Measurements from ENCODE around the gene TENM3.
"Not testable (repeated sequence)": the region's sequence is repeated elsewhere in the genome, so short reads cannot be mapped to it uniquely, and the experiment has no call there.

TENM3 gene

GRCh38 chr4:182243204-182243603 is at the start of gene TENM3:
TSS of gene TENM3 (plus strand) at chr4:182243402. CDS start at chr4:182324021, 80,619 bp downstream.
- not testable (repeated sequence) for DNase-seq

- DNase-seq = no peak
Measured at GRCh38 chr4:182194091-182194824, 48.9 kb upstream of the TENM3 start.

DNA sequence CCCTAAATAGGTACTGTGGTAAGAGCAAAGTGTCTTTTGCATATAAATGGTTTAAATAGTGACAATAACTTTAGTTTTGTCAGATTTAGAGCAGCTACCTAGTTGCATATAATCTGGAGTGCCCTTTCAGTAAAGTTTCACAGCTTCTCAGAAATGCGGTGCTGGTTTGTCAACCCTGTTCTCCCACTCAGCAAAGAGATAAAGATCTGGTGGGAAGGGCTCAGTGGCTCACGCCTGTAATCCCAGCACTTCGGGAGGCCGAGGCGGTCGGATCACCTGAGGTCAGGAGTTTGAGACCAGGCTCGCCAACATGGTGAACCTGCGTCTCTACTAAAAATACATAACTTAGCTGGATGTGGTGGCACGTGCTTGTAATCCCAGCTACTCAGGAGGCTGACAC is 45.6 kb upstream of the TENM3 start:
- DNase-seq = no peak

GRCh38 chr4:182201871-182202270 is 41.3 kb upstream of the TENM3 start:
- DNase-seq = no peak

GRCh38 chr4:182202650-182203049 is 40.6 kb upstream of the TENM3 start:
- DNase-seq = no peak

GRCh38 chr4:182203872-182204411 is 39.3 kb upstream of the TENM3 start:
- no peak for DNase-seq

DNA sequence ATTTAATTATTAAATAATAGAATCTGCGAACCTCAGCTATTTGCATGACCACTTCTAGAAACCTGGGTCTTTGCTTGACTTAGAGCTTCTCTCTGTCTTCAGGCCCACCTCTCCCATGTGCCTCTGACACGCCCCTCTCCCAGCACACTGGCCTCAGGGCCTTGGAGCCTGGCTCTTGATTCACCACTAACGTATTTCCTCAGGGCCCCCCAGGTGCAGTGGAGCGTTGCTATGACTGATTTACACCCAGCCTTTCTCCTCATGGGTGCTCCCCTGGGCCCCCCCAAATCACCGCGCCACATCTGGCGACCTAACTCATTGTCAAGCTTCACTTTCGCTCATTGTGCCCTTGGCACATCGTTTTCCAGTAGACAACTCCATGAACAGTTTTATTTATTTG is 37.9 kb upstream of the TENM3 start:
- DNase-seq = no peak

DNA sequence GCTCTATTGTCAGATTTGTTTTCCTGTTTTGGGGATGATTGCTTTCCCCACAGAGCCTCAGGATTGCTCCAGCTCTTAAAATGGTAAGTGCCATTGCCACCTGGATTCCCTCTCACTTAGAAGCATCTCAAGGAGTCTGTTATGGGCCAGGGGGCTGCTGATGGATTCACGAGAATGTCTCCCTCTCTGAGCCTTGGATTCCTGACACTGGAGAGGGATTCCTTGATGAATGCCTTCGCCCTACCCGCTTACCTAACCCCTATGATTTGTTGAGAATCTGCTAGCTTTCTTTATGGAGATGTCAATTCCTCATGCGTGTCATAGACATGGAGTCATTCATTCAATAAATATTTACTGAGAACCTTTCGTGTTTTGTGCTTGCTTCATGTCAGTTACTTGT is 36.9 kb upstream of the TENM3 start:
- DNase-seq = no peak

GRCh38 chr4:182206916-182207315 is 36.3 kb upstream of the TENM3 start:
- no peak for DNase-seq

- no peak for DNase-seq
Measured at GRCh38 chr4:182207830-182208396, 35.3 kb upstream of the TENM3 start.

DNA sequence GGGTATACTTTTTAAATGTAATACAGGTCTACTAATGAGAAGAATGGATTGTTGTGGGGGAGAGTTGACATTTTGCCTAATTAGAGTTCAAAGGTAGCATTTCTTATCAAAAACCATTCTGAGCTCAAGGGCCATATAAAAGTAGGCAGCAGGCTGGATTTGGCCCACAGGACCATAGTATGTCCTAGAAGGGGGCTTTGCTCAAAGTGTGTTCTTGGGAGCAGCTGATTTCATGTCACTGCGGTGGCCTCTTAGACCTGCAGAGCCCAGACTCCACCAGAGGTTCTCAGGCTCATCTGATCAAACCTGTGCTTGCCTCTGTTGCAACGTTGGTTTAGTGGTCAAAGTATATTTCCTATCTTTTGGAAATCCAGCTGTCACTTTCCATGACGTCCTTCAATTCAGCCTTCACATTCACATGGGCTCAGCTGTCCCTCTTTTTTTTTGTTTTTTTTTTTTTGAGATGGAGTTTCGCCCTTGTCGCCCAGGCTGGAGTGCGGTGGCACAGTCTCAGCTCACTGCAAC is 34.6 kb upstream of the TENM3 start:
- no peak for DNase-seq

DNA sequence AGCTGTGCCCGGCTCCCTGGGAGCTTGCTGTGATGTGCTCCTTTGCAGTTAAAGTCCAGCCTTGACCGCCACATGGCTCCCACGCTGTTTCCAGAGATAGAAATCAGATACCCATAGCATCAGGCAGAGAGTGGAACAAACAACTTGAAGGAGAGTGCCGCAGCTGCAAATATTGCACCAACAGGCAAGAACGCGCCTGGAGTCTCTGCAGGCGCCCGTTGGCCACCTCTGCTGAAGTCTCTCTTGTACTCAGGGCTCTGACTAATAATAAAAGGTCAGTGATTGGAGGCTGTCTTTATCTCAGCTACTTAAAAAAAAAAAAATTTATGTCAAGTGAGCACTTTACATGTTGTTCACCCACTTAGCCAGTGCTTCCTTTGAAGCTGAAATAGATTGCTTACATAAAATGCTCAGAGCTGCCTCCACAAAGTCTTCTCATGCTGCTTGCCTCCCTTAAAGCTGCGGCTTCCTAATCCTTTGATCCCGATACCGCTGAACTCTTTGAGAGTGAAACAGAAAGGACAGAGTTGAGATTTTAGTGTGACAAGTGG is 30.9 kb upstream of the TENM3 start:
- no peak for DNase-seq

- no peak for DNase-seq
Measured at GRCh38 chr4:182213004-182213403, 30.2 kb upstream of the TENM3 start.

GRCh38 chr4:182215148-182215547 is 28.1 kb upstream of the TENM3 start:
- no peak for DNase-seq

DNA sequence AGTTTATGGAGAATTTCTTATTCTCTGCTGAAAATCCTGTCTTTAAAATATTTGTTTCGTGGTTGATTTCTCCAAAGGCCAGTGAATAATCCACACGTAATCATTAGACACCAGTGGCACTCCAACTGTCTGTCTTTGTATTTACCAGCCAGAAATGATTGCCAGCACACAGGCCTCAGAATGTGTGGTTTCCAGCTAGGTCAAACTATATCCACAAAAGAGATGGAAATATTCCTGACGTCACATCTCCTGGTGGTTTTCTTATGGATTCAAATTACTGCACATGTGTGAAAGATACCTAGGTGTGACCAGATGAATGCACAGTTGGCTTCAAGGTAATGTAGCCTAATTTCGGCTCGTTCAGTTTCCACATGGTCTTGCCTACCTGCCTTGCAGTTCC is 27.2 kb upstream of the TENM3 start:
- no peak for DNase-seq

DNA sequence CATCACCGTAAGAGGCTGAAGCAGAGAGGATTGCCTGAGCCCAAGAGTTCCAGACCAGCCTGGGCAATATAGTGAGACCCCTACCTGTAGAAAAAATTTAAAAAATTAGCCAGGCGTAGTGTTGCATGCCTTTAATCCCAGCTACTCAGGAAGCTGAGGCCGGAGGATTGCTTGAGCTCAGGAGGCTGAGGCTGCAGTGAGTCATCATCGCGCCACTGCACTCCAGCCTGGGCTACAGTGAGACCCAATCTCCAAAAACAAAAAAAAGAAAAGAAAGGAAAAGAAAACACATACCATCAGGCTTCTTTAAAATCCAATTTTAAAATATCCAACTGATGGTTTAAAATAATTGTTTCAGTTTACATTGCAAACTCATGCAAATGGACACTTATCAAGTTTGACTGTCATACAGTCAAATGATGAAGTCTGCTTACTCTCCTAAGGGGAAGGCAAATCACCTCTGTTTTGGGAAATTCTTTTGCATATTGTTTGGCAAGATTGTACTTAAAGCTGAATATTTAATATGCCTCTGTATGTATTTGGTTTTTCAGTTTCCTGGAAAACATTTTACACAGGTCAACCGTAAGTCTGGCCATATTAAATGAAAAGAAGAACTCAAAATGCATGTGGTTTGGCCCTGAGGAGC is 23.7 kb upstream of the TENM3 start:
- peak; percentile 34 for DNase-seq

DNA sequence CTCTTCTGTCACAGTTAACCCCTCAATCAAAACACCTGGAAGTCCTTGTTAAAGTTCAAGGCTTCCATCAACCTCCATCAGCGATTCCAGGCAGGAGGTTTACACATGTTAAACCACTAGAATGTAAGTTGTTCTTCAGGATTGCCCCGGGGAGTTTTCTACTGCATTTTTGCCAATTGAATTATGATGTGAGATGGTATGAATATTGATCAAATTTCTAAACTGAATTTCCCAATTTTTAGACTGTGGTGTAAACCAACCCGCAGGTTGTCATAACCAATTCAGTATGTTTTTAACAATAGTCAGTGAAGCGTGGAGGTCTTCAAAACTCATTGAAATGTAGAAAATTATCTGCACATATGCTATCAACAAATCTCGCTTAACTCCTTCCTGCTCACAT is 21.2 kb upstream of the TENM3 start:
- no peak for DNase-seq

DNA sequence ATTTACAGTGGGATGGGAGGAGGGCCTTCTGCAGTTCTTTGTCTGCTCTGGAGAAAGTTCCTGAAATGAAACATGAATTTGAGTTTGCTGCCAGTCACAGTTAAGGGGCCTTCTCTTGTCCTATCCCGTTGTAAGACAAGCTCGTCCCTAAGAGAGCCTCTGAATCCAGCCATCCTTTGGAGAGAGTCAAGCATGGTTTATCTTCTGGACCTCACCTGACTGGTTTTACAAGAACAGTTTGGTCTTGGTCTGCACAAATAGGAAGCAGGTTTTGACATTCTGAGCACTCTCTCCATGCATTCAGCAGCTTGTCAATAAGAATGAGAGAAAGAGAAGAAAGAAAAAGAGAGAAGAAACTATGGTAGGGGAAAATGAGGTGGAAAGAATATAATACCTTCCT is 20.4 kb upstream of the TENM3 start:
- no peak for DNase-seq

DNA sequence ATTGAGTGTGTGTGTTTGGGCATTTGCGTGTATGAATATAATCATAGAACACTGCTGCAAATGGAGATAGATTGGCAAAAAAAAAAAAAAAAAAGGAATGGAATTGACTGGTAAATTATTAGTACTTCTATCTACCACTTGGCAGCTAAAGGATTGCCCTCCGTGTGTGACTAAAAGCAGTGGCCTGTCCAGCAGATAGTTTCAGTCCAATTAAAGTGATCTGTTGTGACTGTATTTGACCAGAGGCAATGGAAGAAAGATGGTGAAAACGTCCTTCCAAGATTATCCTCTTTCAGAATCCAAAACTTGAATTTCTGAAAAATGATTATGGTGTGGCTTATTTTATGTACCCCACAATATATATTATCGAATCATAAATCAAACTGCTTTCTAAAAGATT is 19.5 kb upstream of the TENM3 start:
- no peak for DNase-seq

- DNase-seq = no peak
Measured at GRCh38 chr4:182224192-182224850, 18.9 kb upstream of the TENM3 start.

GRCh38 chr4:182225257-182225852 is 17.8 kb upstream of the TENM3 start:
- DNase-seq = no peak

GRCh38 chr4:182227611-182228010 is 15.6 kb upstream of the TENM3 start:
- DNase-seq = no peak

Data from NCI-H1048 (cell line).